Measurements from ENCODE around the gene HDGFL2. TPM values are rescaled to one million over a fixed set of nuclear protein-coding genes. Genes with fewer than 3 reads are reported as not detected.

Gene HDGFL2
- total RNA-seq, 1 donor from 2014 or later: 77.9 TPM

GRCh38 chr19:4456476-4456842, 15.6 kb upstream of the HDGFL2 start:
- no peaks in the 10 kb centered on the region for H3K9me3 Mint-ChIP-seq
- DNase-seq (ENCODE audit: extremely low spot score, unreplicated experiment): no peak
- H3K4me1 Mint-ChIP-seq (ENCODE audit: unreplicated experiment): peaks cover 8% of the 10 kb centered on the region
- no peaks in the 10 kb centered on the region for H3K36me3 Mint-ChIP-seq
- no peak for TF ChIP-seq CTCF (conservative IDR thresholded peaks at IDR 0.05)
- no peaks in the 10 kb centered on the region for H3K27me3 Mint-ChIP-seq
- H3K4me3 Mint-ChIP-seq: peak overlapping the region; percentile 97
- H3K27ac Mint-ChIP-seq: peak overlapping the region; percentile 96

GRCh38 chr19:4456843-4457653, 15.0 kb upstream of the HDGFL2 start:
- H3K4me1 Mint-ChIP-seq (ENCODE audit: unreplicated experiment): peaks cover 8% of the 10 kb centered on the region
- H3K4me3 Mint-ChIP-seq: peak overlapping the region; percentile 97
- H3K36me3 Mint-ChIP-seq: no peaks in the 10 kb centered on the region
- H3K27me3 Mint-ChIP-seq: no peaks in the 10 kb centered on the region
- DNase-seq (ENCODE audit: extremely low spot score, unreplicated experiment): peak; percentile 82
- peak overlapping the region; percentile 96 for H3K27ac Mint-ChIP-seq
- no peak for TF ChIP-seq CTCF (conservative IDR thresholded peaks at IDR 0.05)
- H3K9me3 Mint-ChIP-seq: no peaks in the 10 kb centered on the region

GRCh38 chr19:4457654-4458395, 14.3 kb upstream of the HDGFL2 start, which contains the start of gene UBXN6:
TSS of gene UBXN6 (minus strand) at chr19:4457794. CDS start at chr19:4457697, 97 bp downstream.
- Mint-ChIP-seq H3K27me3 (no peaks in the 10 kb centered on the region), H3K36me3 (no peaks in the 10 kb centered on the region), H3K4me1 (ENCODE audit: unreplicated experiment) (peaks cover 8% of the 10 kb centered on the region), H3K9me3 (no peaks in the 10 kb centered on the region), H3K27ac (peak within 1 kb of the TSS; percentile 96), H3K4me3 (peak within 1 kb of the TSS; percentile 97)
- no peak for TF ChIP-seq CTCF (conservative IDR thresholded peaks at IDR 0.05)
- DNase-seq (ENCODE audit: extremely low spot score, unreplicated experiment): peak; percentile 98

- no peak overlapping the region for H3K4me3 Mint-ChIP-seq
- no peak for DNase-seq (ENCODE audit: extremely low spot score, unreplicated experiment)
- H3K36me3 Mint-ChIP-seq: no peaks in the 10 kb centered on the region
- no peak overlapping the region for H3K27ac Mint-ChIP-seq
- no peaks in the 10 kb centered on the region for H3K9me3 Mint-ChIP-seq
- H3K27me3 Mint-ChIP-seq: no peaks in the 10 kb centered on the region
- no peak for TF ChIP-seq CTCF (conservative IDR thresholded peaks at IDR 0.05)
- no peaks in the 10 kb centered on the region for H3K4me1 Mint-ChIP-seq (ENCODE audit: unreplicated experiment)
Observed at GRCh38 chr19:4464815-4465581, 7.1 kb upstream of the HDGFL2 start.

GRCh38 chr19:4467835-4468234, 4.3 kb upstream of the HDGFL2 start:
- H3K27ac Mint-ChIP-seq: no peak overlapping the region
- no peaks in the 10 kb centered on the region for H3K4me1 Mint-ChIP-seq (ENCODE audit: unreplicated experiment)
- H3K36me3 Mint-ChIP-seq: no peaks in the 10 kb centered on the region
- no peaks in the 10 kb centered on the region for H3K9me3 Mint-ChIP-seq
- DNase-seq (ENCODE audit: extremely low spot score, unreplicated experiment): no peak
- no peaks in the 10 kb centered on the region for H3K27me3 Mint-ChIP-seq
- no peak overlapping the region for H3K4me3 Mint-ChIP-seq
- no peak for TF ChIP-seq CTCF (conservative IDR thresholded peaks at IDR 0.05)
